ENCODE results near the gene MED12L.

MED12L gene

DNA sequence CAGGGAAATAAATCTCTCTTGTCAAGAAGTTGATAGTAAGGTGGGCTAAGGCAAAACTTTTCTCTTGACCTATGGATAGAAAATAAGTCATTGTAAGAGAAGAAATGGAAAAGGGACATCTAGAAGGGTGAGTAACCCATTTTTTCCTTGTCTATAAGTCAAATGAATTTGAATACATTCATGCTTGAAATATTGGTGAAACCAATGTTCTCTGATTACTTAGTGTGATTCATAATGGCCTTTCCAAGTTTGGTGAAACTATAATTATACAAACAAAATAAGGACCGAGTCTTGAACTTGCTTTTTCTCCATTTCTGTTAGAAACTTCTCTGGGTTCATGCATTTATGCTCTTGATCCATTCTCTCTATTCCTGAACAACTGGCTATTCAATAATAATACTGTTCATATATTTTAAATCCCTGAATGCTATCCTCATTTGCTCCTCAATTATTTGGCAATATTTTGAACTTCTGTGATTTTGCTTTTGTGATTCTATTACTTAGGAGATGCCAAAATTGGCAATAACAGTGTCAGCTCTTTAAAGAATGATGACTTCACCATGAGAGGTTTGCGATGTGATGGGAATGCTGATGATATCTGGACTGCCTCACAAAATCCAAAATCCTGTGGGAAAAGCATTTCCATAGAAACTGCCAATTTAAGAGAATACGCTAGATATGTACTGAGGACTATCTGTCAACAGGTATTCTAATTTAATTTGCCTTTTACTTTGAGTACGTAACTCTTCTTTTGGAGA is 286.8 kb downstream of the MED12L start:
- Histone ChIP-seq H3K4me2 (ENCODE audit: low read depth, low read length, poor library complexity, severe bottlenecking) (no peak overlapping the region), H3K27me3 (ENCODE audit: insufficient read depth, low read length, poor library complexity, severe bottlenecking) (no peaks in the 10 kb centered on the region), H3K4me1 (ENCODE audit: insufficient read depth, low read length, poor library complexity, severe bottlenecking) (no peaks in the 10 kb centered on the region), H3K79me2 (ENCODE audit: insufficient read depth, low read length) (no peaks in the 10 kb centered on the region), H2AFZ (ENCODE audit: low read length) (no peak overlapping the region), H3F3A (ENCODE audit: low read depth) (no peaks in the 10 kb centered on the region), H3K4me3 (ENCODE audit: low read length, poor library complexity, severe bottlenecking) (no peak overlapping the region), H4K20me1 (ENCODE audit: insufficient read depth, low read length, poor library complexity, severe bottlenecking) (no peaks in the 10 kb centered on the region), H3K9me2 (replicated peaks; ENCODE audit: low read depth, low read length) (no peaks in the 10 kb centered on the region), H3K9me3 (ENCODE audit: insufficient read depth, low read depth, low read length) (no peaks in the 10 kb centered on the region), H3K36me3 (ENCODE audit: insufficient read depth, low read length) (peaks cover 78% of the 10 kb centered on the region; the same call in 1 of the 2 replicates), H3K9ac (ENCODE audit: low read depth, low read length, poor library complexity, severe bottlenecking) (no peak overlapping the region)
- TF ChIP-seq, protein P1, sequence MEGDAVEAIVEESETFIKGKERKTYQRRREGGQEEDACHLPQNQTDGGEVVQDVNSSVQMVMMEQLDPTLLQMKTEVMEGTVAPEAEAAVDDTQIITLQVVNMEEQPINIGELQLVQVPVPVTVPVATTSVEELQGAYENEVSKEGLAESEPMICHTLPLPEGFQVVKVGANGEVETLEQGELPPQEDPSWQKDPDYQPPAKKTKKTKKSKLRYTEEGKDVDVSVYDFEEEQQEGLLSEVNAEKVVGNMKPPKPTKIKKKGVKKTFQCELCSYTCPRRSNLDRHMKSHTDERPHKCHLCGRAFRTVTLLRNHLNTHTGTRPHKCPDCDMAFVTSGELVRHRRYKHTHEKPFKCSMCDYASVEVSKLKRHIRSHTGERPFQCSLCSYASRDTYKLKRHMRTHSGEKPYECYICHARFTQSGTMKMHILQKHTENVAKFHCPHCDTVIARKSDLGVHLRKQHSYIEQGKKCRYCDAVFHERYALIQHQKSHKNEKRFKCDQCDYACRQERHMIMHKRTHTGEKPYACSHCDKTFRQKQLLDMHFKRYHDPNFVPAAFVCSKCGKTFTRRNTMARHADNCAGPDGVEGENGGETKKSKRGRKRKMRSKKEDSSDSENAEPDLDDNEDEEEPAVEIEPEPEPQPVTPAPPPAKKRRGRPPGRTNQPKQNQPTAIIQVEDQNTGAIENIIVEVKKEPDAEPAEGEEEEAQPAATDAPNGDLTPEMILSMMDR (conservative IDR thresholded peaks at IDR 0.05; ENCODE audit: low read length) = no peak
- TF ChIP-seq EZH2phosphoT487 (IDR thresholded peaks at IDR 0.05; ENCODE audit: borderline replicate concordance) = no peak

DNA sequence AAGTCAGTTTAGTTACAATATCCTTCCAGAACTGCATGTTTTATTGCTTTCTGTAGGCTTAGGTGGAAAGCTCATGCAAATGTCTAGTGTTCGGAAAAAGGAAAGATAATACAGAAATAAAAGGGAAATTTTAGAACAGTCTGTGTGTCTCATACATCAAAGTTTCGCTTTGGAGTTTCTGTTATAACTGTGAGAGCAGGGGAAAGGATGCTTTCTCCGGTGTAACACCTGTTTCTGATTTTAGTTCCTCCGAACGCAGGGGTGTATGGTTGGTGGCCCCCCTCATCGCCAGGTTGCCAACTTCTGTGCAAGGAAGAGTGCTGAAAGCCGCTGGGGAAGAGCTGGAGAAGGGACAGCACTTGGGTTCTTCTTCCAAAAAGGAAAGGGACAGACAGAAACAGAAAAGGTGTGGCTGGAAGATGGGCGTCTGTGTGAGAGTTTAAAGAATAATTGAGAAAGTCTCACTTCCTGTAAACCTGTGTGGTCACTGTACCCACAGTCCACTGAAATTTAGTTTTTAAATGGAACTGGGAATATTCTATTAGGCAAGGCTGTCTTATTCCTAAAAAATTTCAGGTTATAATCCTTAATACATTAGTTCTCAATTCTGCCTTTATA is 292.4 kb downstream of the MED12L start:
- H3K36me3 ChIP-seq (ENCODE audit: insufficient read depth, low read length) = peaks cover 76% of the 10 kb centered on the region; the same call in 1 of the 2 replicates
- H4K20me1 ChIP-seq (ENCODE audit: insufficient read depth, low read length, poor library complexity, severe bottlenecking) = no peaks in the 10 kb centered on the region
- no peak overlapping the region for H3K4me2 ChIP-seq (ENCODE audit: low read depth, low read length, poor library complexity, severe bottlenecking)
- no peaks in the 10 kb centered on the region for H3K79me2 ChIP-seq (ENCODE audit: insufficient read depth, low read length)
- H3K9ac ChIP-seq (ENCODE audit: low read depth, low read length, poor library complexity, severe bottlenecking) = no peak overlapping the region
- H3K9me3 ChIP-seq (ENCODE audit: insufficient read depth, low read depth, low read length) = no peaks in the 10 kb centered on the region
- TF ChIP-seq, protein P1 (conservative IDR thresholded peaks at IDR 0.05; ENCODE audit: low read length) = no peak
- no peak for TF ChIP-seq EZH2phosphoT487 (IDR thresholded peaks at IDR 0.05; ENCODE audit: borderline replicate concordance)
- H3K4me3 ChIP-seq (ENCODE audit: low read length, poor library complexity, severe bottlenecking) = no peak overlapping the region
- no peaks in the 10 kb centered on the region for H3F3A ChIP-seq (ENCODE audit: low read depth)
- peaks cover 2% of the 10 kb centered on the region for H3K4me1 ChIP-seq (ENCODE audit: insufficient read depth, low read length, poor library complexity, severe bottlenecking)
- no peaks in the 10 kb centered on the region for H3K27me3 ChIP-seq (ENCODE audit: insufficient read depth, low read length, poor library complexity, severe bottlenecking)
- no peak overlapping the region for H2AFZ ChIP-seq (ENCODE audit: low read length)
- no peaks in the 10 kb centered on the region for H3K9me2 ChIP-seq (replicated peaks; ENCODE audit: low read depth, low read length)

DNA sequence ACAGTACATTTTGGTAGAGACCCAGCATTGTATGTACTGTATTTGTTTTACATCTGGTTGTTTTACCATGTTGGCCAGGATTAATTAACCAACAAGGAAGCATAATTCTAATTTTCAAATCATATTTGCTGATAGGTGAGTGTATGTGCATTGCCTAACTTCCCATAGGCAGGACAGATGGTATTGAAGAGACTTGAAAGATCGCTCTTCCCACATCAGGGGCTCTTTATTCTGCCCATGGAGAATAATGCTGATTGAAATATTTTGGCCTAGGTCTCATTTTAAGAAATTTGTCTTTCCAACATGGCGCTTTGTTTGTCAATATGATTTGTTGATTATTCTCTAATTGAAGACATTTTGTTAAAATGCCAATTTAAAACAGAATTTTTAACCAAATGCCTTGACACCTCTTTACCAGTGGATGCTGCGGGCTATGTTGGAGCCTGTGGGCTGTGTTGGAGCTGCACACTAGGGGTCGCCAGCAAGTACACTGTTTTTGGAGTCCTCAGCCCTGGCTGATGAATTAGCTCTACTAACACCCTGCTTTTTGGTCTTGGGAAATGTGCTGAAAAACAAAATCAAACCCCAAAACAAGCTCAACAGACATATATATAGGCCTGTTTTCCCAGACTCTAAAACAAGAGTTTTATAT is 293.7 kb downstream of the MED12L start:
- H3K79me2 ChIP-seq (ENCODE audit: insufficient read depth, low read length) = no peaks in the 10 kb centered on the region
- no peak overlapping the region for H3K4me3 ChIP-seq (ENCODE audit: low read length, poor library complexity, severe bottlenecking)
- no peak overlapping the region for H2AFZ ChIP-seq (ENCODE audit: low read length)
- no peaks in the 10 kb centered on the region for H3K27me3 ChIP-seq (ENCODE audit: insufficient read depth, low read length, poor library complexity, severe bottlenecking)
- no peaks in the 10 kb centered on the region for H3K9me3 ChIP-seq (ENCODE audit: insufficient read depth, low read depth, low read length)
- no peaks in the 10 kb centered on the region for H3K9me2 ChIP-seq (replicated peaks; ENCODE audit: low read depth, low read length)
- no peak for TF ChIP-seq EZH2phosphoT487 (IDR thresholded peaks at IDR 0.05; ENCODE audit: borderline replicate concordance)
- TF ChIP-seq, protein P1 (conservative IDR thresholded peaks at IDR 0.05; ENCODE audit: low read length) = peak; percentile 86
- H3K9ac ChIP-seq (ENCODE audit: low read depth, low read length, poor library complexity, severe bottlenecking) = no peak overlapping the region
- peaks cover 3% of the 10 kb centered on the region for H3K4me1 ChIP-seq (ENCODE audit: insufficient read depth, low read length, poor library complexity, severe bottlenecking)
- H3K36me3 ChIP-seq (ENCODE audit: insufficient read depth, low read length) = peaks cover 79% of the 10 kb centered on the region; the same call in 1 of the 2 replicates
- H3K4me2 ChIP-seq (ENCODE audit: low read depth, low read length, poor library complexity, severe bottlenecking) = no peak overlapping the region
- H3F3A ChIP-seq (ENCODE audit: low read depth) = no peaks in the 10 kb centered on the region
- H4K20me1 ChIP-seq (ENCODE audit: insufficient read depth, low read length, poor library complexity, severe bottlenecking) = no peaks in the 10 kb centered on the region

Measured in Loucy (cell line).